Upper lobe of left lung (tissue), 6 donors: ENCODE measurements around the gene CHRNA7. TPM values are rescaled to one million over a fixed set of nuclear protein-coding genes. Genes with fewer than 3 reads are reported as not detected.

Experiments
- ATAC-seq, 2 donors: fragments of 200-7000 bp; cut with Tn5 transposase; one replicate each; pipeline ENCODE4 v1.9.1; 2022; ENCODE audit warnings: mild to moderate bottlenecking in 2 of 2, moderate library complexity in 2 of 2; ENCODE audit not compliant: low FRiP score in 2 of 2
- DNase-seq, 2 donors: peaks; one replicate each; pipeline ENCODE4 v3.0.0-alpha.2; 2019 to 2020
- H3K27ac ChIP-seq, 4 donors: fragments of 200-600 bp; sonication (generic); one replicate each; pipeline ENCODE4 v1.5.1; 2016 to 2019
- H3K27me3 ChIP-seq, 4 donors: fragments of 200-600 bp; sonication (generic); one replicate each; pipeline ENCODE4 v1.5.1; 2017 to 2019
- H3K36me3 ChIP-seq, 4 donors: fragments of 200-600 bp; sonication (generic); one replicate each; pipeline ENCODE4 v1.5.1; 2016 to 2019
- H3K4me1 ChIP-seq, 4 donors: fragments of 200-600 bp; sonication (generic); one replicate each; pipeline ENCODE4 v1.5.1; 2018 to 2019
- H3K4me3 ChIP-seq, 4 donors: fragments of 200-600 bp; sonication (generic); one replicate each; pipeline ENCODE4 v1.5.1; 2017 to 2019; ENCODE audit warnings: mild to moderate bottlenecking in 2 of 4, moderate library complexity in 1 of 4
- H3K9me3 ChIP-seq, 4 donors: fragments of 200-600 bp; sonication (generic); one replicate each; pipeline ENCODE4 v1.5.1; 2018 to 2019
- CTCF ChIP-seq, 6 experiments: fragments of 450-650 bp in 4 of 6; fragments of 200-600 bp in 2 of 6; sonication (generic) in 2 of 6; IDR thresholded peaks; one replicate each; pipeline ENCODE4 v1.5.1; 2016 to 2019; ENCODE audit warnings: antibody characterized with exemption in 6 of 6
- EP300 ChIP-seq, 4 donors: sonication (generic); formaldehyde crosslinking; IDR thresholded peaks; one replicate each; pipeline ENCODE4 v1.5.1; 2017; ENCODE audit warnings: antibody characterized with exemption in 4 of 4, control low read depth in 2 of 4
- POLR2A ChIP-seq, 4 donors: fragments of 450-650 bp; IDR thresholded peaks; one replicate each; pipeline ENCODE4 v1.5.1; 2016 to 2017; ENCODE audit warnings: antibody characterized with exemption in 4 of 4, mild to moderate bottlenecking in 2 of 4
- POLR2AphosphoS5 ChIP-seq, 2 donors: sonication (generic); formaldehyde crosslinking; IDR thresholded peaks; one replicate each; pipeline ENCODE4 v1.5.1; 2017; ENCODE audit warnings: antibody characterized with exemption in 2 of 2
- WGBS, 2 donors: methylation state at CpG; one replicate each; pipeline ENCODE4 v1.1.5; 2017 to 2018; 5-methylcytosine and 5-hydroxymethylcytosine counted together
- total RNA-seq, 6 donors: library from RNA; depleted of rRNA in 4 of 6; stranded (reverse); fragments of >200 nt in 4 of 6; gene quantifications; one replicate each; pipeline versions ENCODE4 v1.1.0 to v1.2.1, GENCODE V29; 2016 to 2021
- donor health status: DM: no; HTN: no; CAD: no; lungs with moderate emphysema.
- donor health status: DM: no; HTN: yes; CAD: no; lungs with severe emphysema.

Gene CHRNA7
- total RNA-seq, 6 donors from 2014 or later, result 1.1 to 5.2 (median 1.7) TPM

- TF ChIP-seq EP300 (IDR thresholded peaks at IDR 0.05) (no peak), POLR2AphosphoS5 (IDR thresholded peaks at IDR 0.05) (no peak), POLR2A (IDR thresholded peaks at IDR 0.05) (no peak), CTCF (IDR thresholded peaks at IDR 0.05) (no peak)
- Histone ChIP-seq H3K27ac (no peak overlapping the region), H3K9me3 (no peaks in the 10 kb centered on the region), H3K36me3 (no peaks in the 10 kb centered on the region), H3K4me3 (no peak overlapping the region), H3K4me1 (peaks cover 10 to 23% (median 16%) of the 10 kb centered on the region in 4 donors), H3K27me3 (peaks cover 0 to 10% (median 2%) of the 10 kb centered on the region in 4 donors)
- DNase-seq (no peak), ATAC-seq (no peak)
Measured at GRCh38 chr15:32034106-32034505, 3.8 kb downstream of the CHRNA7 start.

- TF ChIP-seq POLR2A (IDR thresholded peaks at IDR 0.05), result no peak
- TF ChIP-seq EP300 (IDR thresholded peaks at IDR 0.05), result no peak
- no peak for TF ChIP-seq POLR2AphosphoS5 (IDR thresholded peaks at IDR 0.05)
- TF ChIP-seq CTCF (IDR thresholded peaks at IDR 0.05), result no peak
- H3K27me3 ChIP-seq, result peaks cover 0 to 5% (median 2%) of the 10 kb centered on the region in 4 donors
- H3K4me1 ChIP-seq, result peaks cover 7 to 11% (median 8%) of the 10 kb centered on the region in 4 donors
- no peak overlapping the region for H3K27ac ChIP-seq
- no peaks in the 10 kb centered on the region for H3K36me3 ChIP-seq
- no peaks in the 10 kb centered on the region for H3K9me3 ChIP-seq
- ATAC-seq (no peak), DNase-seq (no peak)
- no peak overlapping the region for H3K4me3 ChIP-seq
- WGBS, 2 donors, result 71 to 81% methylated on average over 2 of the region's 2 CpGs
Measured at GRCh38 chr15:32035285-32035684, 5.0 kb downstream of the CHRNA7 start.

GRCh38 chr15:32036971-32037370 lies 6.7 kb downstream of the CHRNA7 start:
- H3K36me3 ChIP-seq, result no peaks in the 10 kb centered on the region
- ATAC-seq (no peak), DNase-seq (no peak)
- no peak overlapping the region for H3K4me3 ChIP-seq
- H3K27me3 ChIP-seq, result no peaks in the 10 kb centered on the region
- no peaks in the 10 kb centered on the region for H3K4me1 ChIP-seq
- no peaks in the 10 kb centered on the region for H3K9me3 ChIP-seq
- TF ChIP-seq CTCF (IDR thresholded peaks at IDR 0.05) (no peak), POLR2AphosphoS5 (IDR thresholded peaks at IDR 0.05) (no peak), EP300 (IDR thresholded peaks at IDR 0.05) (no peak), POLR2A (IDR thresholded peaks at IDR 0.05) (no peak)
- H3K27ac ChIP-seq, result no peak overlapping the region
- 83 to 94% methylated on average over 2 of the region's 2 CpGs for WGBS, 2 donors

- no peak for ATAC-seq
- TF ChIP-seq POLR2AphosphoS5 (IDR thresholded peaks at IDR 0.05) (no peak), EP300 (IDR thresholded peaks at IDR 0.05) (no peak), POLR2A (IDR thresholded peaks at IDR 0.05) (no peak), CTCF (IDR thresholded peaks at IDR 0.05) (no peak)
Measured at GRCh38 chr15:32041294-32041693, 11.0 kb downstream of the CHRNA7 start.

GRCh38 chr15:32042269-32042972 lies 12.1 kb downstream of the CHRNA7 start:
- no peak overlapping the region for H3K4me3 ChIP-seq
- H3K9me3 ChIP-seq, result no peaks in the 10 kb centered on the region
- no peak for ATAC-seq
- TF ChIP-seq CTCF (IDR thresholded peaks at IDR 0.05), result peak in 1 of 6 experiments; percentile 18
- TF ChIP-seq EP300 (IDR thresholded peaks at IDR 0.05), result no peak
- no peak for TF ChIP-seq POLR2A (IDR thresholded peaks at IDR 0.05)
- no peak for TF ChIP-seq POLR2AphosphoS5 (IDR thresholded peaks at IDR 0.05)
- no peak for DNase-seq
- H3K36me3 ChIP-seq, result no peaks in the 10 kb centered on the region
- H3K27ac ChIP-seq, result no peak overlapping the region
- H3K4me1 ChIP-seq, result no peaks in the 10 kb centered on the region
- 0 to 11% methylated on average over 1 of the region's 1 CpG for WGBS, 2 donors
- H3K27me3 ChIP-seq, result no peaks in the 10 kb centered on the region

More at GRCh38 chr15:32041294-32041693, 11.0 kb downstream of the CHRNA7 start:
- H3K4me3 ChIP-seq, result no peak overlapping the region
- H3K36me3 ChIP-seq, result no peaks in the 10 kb centered on the region
- no peaks in the 10 kb centered on the region for H3K4me1 ChIP-seq
- DNase-seq, result no peak
- H3K9me3 ChIP-seq, result no peaks in the 10 kb centered on the region
- no peak overlapping the region for H3K27ac ChIP-seq
- WGBS, 2 donors, result 88 to 93% methylated on average over 7 of the region's 7 CpGs
- no peaks in the 10 kb centered on the region for H3K27me3 ChIP-seq
